ENCODE data around the gene RASAL1. TPM values are rescaled to one million over a fixed set of nuclear protein-coding genes. Genes with fewer than 3 reads are reported as not detected.

The RASAL1 gene
- total and polyA plus RNA-seq, 11 donors = not detected

- H3K27ac ChIP-seq = no peak overlapping the region
- intact Hi-C loops (cut with DNase I) = no loop called here
- peaks cover 0 to 6% (median 0%) of the 10 kb centered on the region in 12 donors for H3K4me1 ChIP-seq
- peaks cover 0 to 98% (median 93%) of the 10 kb centered on the region in 9 donors for H3K36me3 ChIP-seq
- no peak for TF ChIP-seq CTCF (IDR thresholded peaks at IDR 0.05)
- no peak for TF ChIP-seq POLR2A (IDR thresholded peaks at IDR 0.05)
- ATAC-seq (peak in 3 of 4 donors; percentile 37 to 76 (median 43)), DNase-seq (peak in 1 of 5 donors; percentile 69)
- WGBS, 4 donors = 65 to 84% (median 82%) methylated on average over 10 to 25 of the region's 25 CpGs
- H3K27me3 ChIP-seq = no peaks in the 10 kb centered on the region
- H3K9me3 ChIP-seq = no peaks in the 10 kb centered on the region
- no peak overlapping the region for H3K4me3 ChIP-seq
These were observed 26.8 kb upstream of the RASAL1 start for GRCh38 chr12:113162102-113163029.

GRCh38 chr12:113161415-113162016, 26.0 kb upstream of the RASAL1 start:
- H3K27ac ChIP-seq = no peak overlapping the region
- H3K4me3 ChIP-seq = no peak overlapping the region
- DNase-seq (peak in 1 of 5 donors; percentile 54), ATAC-seq (no peak)
- intact Hi-C loops (cut with DNase I) = no loop called here
- peaks cover 0 to 6% (median 0%) of the 10 kb centered on the region in 12 donors for H3K4me1 ChIP-seq
- H3K36me3 ChIP-seq = peaks cover 0 to 91% (median 85%) of the 10 kb centered on the region in 9 donors
- H3K27me3 ChIP-seq = peaks cover 0 to 3% (median 0%) of the 10 kb centered on the region in 9 donors
- 76 to 86% (median 80%) methylated on average over 16 to 26 of the region's 26 CpGs for WGBS, 4 donors
- H3K9me3 ChIP-seq = no peaks in the 10 kb centered on the region
- no peak for TF ChIP-seq CTCF (IDR thresholded peaks at IDR 0.05)
- no peak for TF ChIP-seq POLR2A (IDR thresholded peaks at IDR 0.05)

- peaks cover 0 to 17% (median 6%) of the 10 kb centered on the region in 9 donors for H3K27me3 ChIP-seq
- DNase-seq (peak in 1 of 5 donors; percentile 18), ATAC-seq (no peak)
- intact Hi-C loops (cut with DNase I) = loop anchor here in 1 of 10 donors (5.0 kb wide), 1 partner anchor 113 kb away; no protein-coding TSS in a partner anchor
- H3K4me1 ChIP-seq = peaks cover 0 to 6% (median 0%) of the 10 kb centered on the region in 12 donors
- no peak overlapping the region for H3K4me3 ChIP-seq
- TF ChIP-seq CTCF (IDR thresholded peaks at IDR 0.05) (no peak), POLR2A (IDR thresholded peaks at IDR 0.05) (no peak)
- 96 to 100% (median 97%) methylated on average over 7 of the region's 7 CpGs for WGBS, 4 donors
- no peak overlapping the region for H3K27ac ChIP-seq
- H3K36me3 ChIP-seq = peaks cover 0 to 75% (median 69%) of the 10 kb centered on the region in 9 donors
- H3K9me3 ChIP-seq = no peaks in the 10 kb centered on the region
These were observed 24.4 kb upstream of the RASAL1 start for GRCh38 chr12:113159937-113160336.

All from heart left ventricle (tissue), 16 donors.